ENCODE data around the gene HINT3. TPM values are rescaled to one million over a fixed set of nuclear protein-coding genes. Genes with fewer than 3 reads are reported as not detected.
A peak's percentile ranks its signal among the peaks of the same experiment; 100 is the strongest.

HINT3 gene
- total RNA-seq, 1 experiment from 2014 or later, result 12.7 TPM

GRCh38 chr6:125913864-125914351 lies 42.7 kb upstream of the HINT3 start:
- ATAC-seq, result peak; percentile 86
- CTCF ChIA-PET, result interaction anchor here (1.0 to 1.9 kb wide), 4 partner anchors 25 to 123 kb away, joined by 3 to 6 read pairs (median 4); partner anchors contain the start of genes HINT3 and NCOA7
- Histone ChIP-seq H3K27me3 (ENCODE audit: insufficient read depth, low read length) (no peaks in the 10 kb centered on the region), H3K9ac (ENCODE audit: low read length) (no peak overlapping the region), H2AFZ (ENCODE audit: low read depth, low read length, poor library complexity, severe bottlenecking) (no peak overlapping the region), H3K4me2 (ENCODE audit: low read length) (peak overlapping the region; percentile 66), H3K4me1 (ENCODE audit: control insufficient read depth in 1 of 2, insufficient read depth in 2 of 2, low read length in 2 of 2) (peaks cover 8 to 16% of the 10 kb centered on the region in 2 experiments; a peak in 3 of 4 replicates), H3K9me2 (ENCODE audit: insufficient read depth) (no peaks in the 10 kb centered on the region), H3K79me2 (ENCODE audit: insufficient read depth, low read length) (no peaks in the 10 kb centered on the region), H3K27ac (ENCODE audit: low read depth, low read length) (no peak overlapping the region), H3K9me3 (ENCODE audit: control insufficient read depth in 1 of 2, insufficient read depth in 1 of 2, low read depth in 1 of 2, low read length in 2 of 2) (no peaks in the 10 kb centered on the region), H4K20me1 (ENCODE audit: insufficient read depth) (no peaks in the 10 kb centered on the region), H3K36me3 (ENCODE audit: control insufficient read depth in 1 of 2, insufficient read depth in 2 of 2, low read length in 2 of 2) (no peaks in the 10 kb centered on the region), H3K4me3 (replicated peaks in 1 of 2; ENCODE audit: low read depth in 1 of 2, low read length in 2 of 2) (no peak overlapping the region; a peak in 1 of 4 replicates)
- POLR2A ChIA-PET, result no interaction called here
- no TSS peak for BruUV-seq (replicated peaks)
- intact Hi-C loops (cut with micrococcal nuclease), result no loop called here
- RAD21 ChIA-PET (ENCODE audit: low non-redundant PET in 1 of 2, low total read pairs in 2 of 2, uncharacterized antibody in 2 of 2, unreplicated experiment in 2 of 2), result no interaction called here
- DNase-seq (ENCODE audit: low read depth, low spot score), result peak; percentile 82
- TF ChIP-seq MAX (IDR thresholded peaks at IDR 0.05), result peak; percentile 42; the same call in 1 of the 2 replicates
- TF ChIP-seq ZFX (IDR thresholded peaks at IDR 0.05), result no peak
- no peak for TF ChIP-seq CTCF (IDR thresholded peaks at IDR 0.05 in 2 of 3, conservative IDR thresholded peaks at IDR 0.05 in 1 of 3; ENCODE audit: borderline replicate concordance in 1 of 3, insufficient read depth in 1 of 3, low read depth in 2 of 3, low read length in 2 of 3)
- no peak; the same call in 1 of the 2 replicates for TF ChIP-seq POLR2AphosphoS5 (IDR thresholded peaks at IDR 0.05; ENCODE audit: low read depth, low read length)
- no peak for TF ChIP-seq REST (IDR thresholded peaks at IDR 0.05; ENCODE audit: low read depth)
- TF ChIP-seq EZH2 (IDR thresholded peaks at IDR 0.05), result no peak
- TF ChIP-seq ZNF274 (IDR thresholded peaks at IDR 0.05; ENCODE audit: low read depth, low read length), result no peak
- TF ChIP-seq POLR2A (IDR thresholded peaks at IDR 0.05; ENCODE audit: borderline replicate concordance, extremely low read depth, insufficient read depth, insufficient read length), result no peak
- 0 out of 2 replicates have a peak, but pooled peaks have one; percentile 14 for TF ChIP-seq ELF1 (IDR thresholded peaks at IDR 0.05; ENCODE audit: borderline replicate concordance, low read depth)
- TF ChIP-seq YY1 (IDR thresholded peaks at IDR 0.05; ENCODE audit: extremely low read depth, insufficient replicate concordance, low read depth, low read length), result no peak
- TF ChIP-seq CEBPB (IDR thresholded peaks at IDR 0.05; ENCODE audit: low read depth), result peak; percentile 74
- peak; percentile 71; the same call in 1 of the 2 replicates for TF ChIP-seq CBX3 (IDR thresholded peaks at IDR 0.05; ENCODE audit: low read depth)
- TF ChIP-seq ATF3 (IDR thresholded peaks at IDR 0.05), result peak; percentile 43; the same call in 1 of the 2 replicates
- TF ChIP-seq TCF7L2 (IDR thresholded peaks at IDR 0.05; ENCODE audit: borderline replicate concordance, extremely low read depth, insufficient read depth, insufficient read length), result no peak
- TF ChIP-seq SRF (IDR thresholded peaks at IDR 0.05; ENCODE audit: low read depth), result peak; percentile 68
- peak; percentile 80 for TF ChIP-seq SP1 (IDR thresholded peaks at IDR 0.05; ENCODE audit: low read depth)
- TF ChIP-seq FOSL1 (IDR thresholded peaks at IDR 0.05; ENCODE audit: low read depth), result peak; percentile 80
- TF ChIP-seq EGR1 (IDR thresholded peaks at IDR 0.05; ENCODE audit: low read depth), result no peak
- TF ChIP-seq SIN3A (IDR thresholded peaks at IDR 0.05; ENCODE audit: low read depth), result 0 out of 2 replicates have a peak, but pooled peaks have one; percentile 43
- no peak for TF ChIP-seq EZH2phosphoT487 (IDR thresholded peaks at IDR 0.05; ENCODE audit: borderline replicate concordance)
- no peak for TF ChIP-seq RAD21 (IDR thresholded peaks at IDR 0.05; ENCODE audit: low read depth)
- peak; percentile 74 for TF ChIP-seq JUND (IDR thresholded peaks at IDR 0.05)
